Neural crest cell (in vitro differentiated cells): ENCODE data around the gene MADD. TPM values are rescaled to one million over a fixed set of nuclear protein-coding genes. Genes with fewer than 3 reads are reported as not detected.
A peak's percentile ranks its signal among the peaks of the same experiment; 100 is the strongest.

ENCODE experiments used
- DNase-seq: peaks from one replicate; pipeline ENCODE4 v3.0.0; 2021; ENCODE audit warnings: low read depth, mixed read lengths, low spot score
- H3K27ac Mint-ChIP-seq: one replicate; pipeline ENCODE4 v1.8.0; 2021; ENCODE audit warnings: mild to moderate bottlenecking, mixed read lengths; ENCODE audit not compliant: unreplicated experiment
- H3K27me3 Mint-ChIP-seq: 2 replicates; pipeline ENCODE4 v1.8.0; 2021; ENCODE audit warnings: low read depth, mild to moderate bottlenecking, mixed read lengths
- H3K36me3 Mint-ChIP-seq: 2 replicates; pipeline ENCODE4 v1.8.0; 2021; ENCODE audit warnings: low read depth, mild to moderate bottlenecking, mixed read lengths
- H3K4me1 Mint-ChIP-seq: 2 replicates; pipeline ENCODE4 v1.8.0; 2021; ENCODE audit warnings: mixed read lengths
- H3K4me3 Mint-ChIP-seq: one replicate; pipeline ENCODE4 v1.8.0; 2021; ENCODE audit warnings: mild to moderate bottlenecking, mixed read lengths
- H3K9me3 Mint-ChIP-seq: 2 replicates; pipeline ENCODE4 v1.8.0; 2021; ENCODE audit warnings: mixed read lengths
- total RNA-seq: library from RNA; stranded (reverse); gene quantifications from 2 replicates; pipeline ENCODE4 v1.2.1, GENCODE V29; 2021
- TF ChIP-seq, protein P1 (sequence below): fragments of 200-600 bp; sonication (generic); conservative IDR thresholded peaks from 2 replicates; pipeline ENCODE4 v1.5.0; 2021; ENCODE audit warnings: antibody characterized with exemption, mild to moderate bottlenecking

MADD gene
- total RNA-seq, 1 donor from 2014 or later: 59.2 TPM

DNA sequence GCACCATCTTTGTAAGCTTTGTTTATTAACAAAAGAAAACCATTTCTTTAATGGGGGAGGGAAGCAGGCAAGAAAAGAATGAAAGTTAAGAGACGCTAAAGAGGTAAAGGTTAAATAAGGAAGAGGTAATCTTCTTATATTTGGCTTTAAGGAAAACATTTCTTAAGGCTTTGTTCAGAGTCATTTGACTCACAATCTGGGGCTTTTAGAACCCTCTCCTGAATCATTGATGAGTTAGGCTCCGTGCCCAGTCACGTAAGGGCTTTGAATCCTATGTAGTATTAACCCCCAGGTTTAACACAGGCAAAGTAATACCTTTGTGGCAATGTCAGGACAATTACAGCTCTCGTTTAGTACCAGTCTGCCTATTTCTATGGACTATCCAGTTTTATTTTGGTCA, 26.1 kb downstream of the MADD start:
- Mint-ChIP-seq H3K36me3 (peaks cover 38% of the 10 kb centered on the region), H3K9me3 (peaks cover 8% of the 10 kb centered on the region), H3K27me3 (no peaks in the 10 kb centered on the region), H3K4me3 (no peak overlapping the region), H3K27ac (peak overlapping the region; percentile 52), H3K4me1 (no peaks in the 10 kb centered on the region)
- no peak for DNase-seq
- TF ChIP-seq, protein P1, sequence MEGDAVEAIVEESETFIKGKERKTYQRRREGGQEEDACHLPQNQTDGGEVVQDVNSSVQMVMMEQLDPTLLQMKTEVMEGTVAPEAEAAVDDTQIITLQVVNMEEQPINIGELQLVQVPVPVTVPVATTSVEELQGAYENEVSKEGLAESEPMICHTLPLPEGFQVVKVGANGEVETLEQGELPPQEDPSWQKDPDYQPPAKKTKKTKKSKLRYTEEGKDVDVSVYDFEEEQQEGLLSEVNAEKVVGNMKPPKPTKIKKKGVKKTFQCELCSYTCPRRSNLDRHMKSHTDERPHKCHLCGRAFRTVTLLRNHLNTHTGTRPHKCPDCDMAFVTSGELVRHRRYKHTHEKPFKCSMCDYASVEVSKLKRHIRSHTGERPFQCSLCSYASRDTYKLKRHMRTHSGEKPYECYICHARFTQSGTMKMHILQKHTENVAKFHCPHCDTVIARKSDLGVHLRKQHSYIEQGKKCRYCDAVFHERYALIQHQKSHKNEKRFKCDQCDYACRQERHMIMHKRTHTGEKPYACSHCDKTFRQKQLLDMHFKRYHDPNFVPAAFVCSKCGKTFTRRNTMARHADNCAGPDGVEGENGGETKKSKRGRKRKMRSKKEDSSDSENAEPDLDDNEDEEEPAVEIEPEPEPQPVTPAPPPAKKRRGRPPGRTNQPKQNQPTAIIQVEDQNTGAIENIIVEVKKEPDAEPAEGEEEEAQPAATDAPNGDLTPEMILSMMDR: no peak

GRCh38 chr11:47299078-47299477, 29.1 kb downstream of the MADD start:
- no peak for DNase-seq
- no peak overlapping the region for H3K4me3 Mint-ChIP-seq
- TF ChIP-seq, protein P1: no peak
- no peaks in the 10 kb centered on the region for H3K4me1 Mint-ChIP-seq
- H3K9me3 Mint-ChIP-seq: peaks cover 17% of the 10 kb centered on the region
- H3K27me3 Mint-ChIP-seq: no peaks in the 10 kb centered on the region
- H3K36me3 Mint-ChIP-seq: peaks cover 55% of the 10 kb centered on the region
- H3K27ac Mint-ChIP-seq: no peak overlapping the region

DNA sequence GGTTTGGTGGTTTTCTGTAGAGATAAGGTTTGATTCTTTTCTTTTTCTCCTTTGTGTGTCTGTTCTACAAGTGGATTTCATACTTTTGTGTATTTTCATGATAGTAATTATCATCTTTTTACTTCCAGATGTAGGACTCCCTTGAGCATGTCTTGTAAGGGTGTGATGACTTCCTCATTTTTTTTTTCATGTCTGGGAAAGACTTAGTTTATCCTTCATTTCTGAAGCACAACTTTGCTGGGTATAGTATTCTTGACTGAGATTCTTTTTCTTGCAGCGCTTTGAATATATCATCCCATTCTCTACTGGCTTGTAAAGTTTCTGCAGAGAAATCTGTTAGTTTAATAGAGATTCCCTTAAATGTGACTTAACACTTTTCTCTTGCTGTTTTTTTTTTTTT, 32.9 kb downstream of the MADD start:
- Mint-ChIP-seq H3K27ac (no peak overlapping the region), H3K4me3 (no peak overlapping the region), H3K27me3 (no peaks in the 10 kb centered on the region), H3K36me3 (peaks cover 56% of the 10 kb centered on the region), H3K4me1 (no peaks in the 10 kb centered on the region), H3K9me3 (peaks cover 17% of the 10 kb centered on the region)
- no peak for DNase-seq
- TF ChIP-seq, protein P1: no peak

DNA sequence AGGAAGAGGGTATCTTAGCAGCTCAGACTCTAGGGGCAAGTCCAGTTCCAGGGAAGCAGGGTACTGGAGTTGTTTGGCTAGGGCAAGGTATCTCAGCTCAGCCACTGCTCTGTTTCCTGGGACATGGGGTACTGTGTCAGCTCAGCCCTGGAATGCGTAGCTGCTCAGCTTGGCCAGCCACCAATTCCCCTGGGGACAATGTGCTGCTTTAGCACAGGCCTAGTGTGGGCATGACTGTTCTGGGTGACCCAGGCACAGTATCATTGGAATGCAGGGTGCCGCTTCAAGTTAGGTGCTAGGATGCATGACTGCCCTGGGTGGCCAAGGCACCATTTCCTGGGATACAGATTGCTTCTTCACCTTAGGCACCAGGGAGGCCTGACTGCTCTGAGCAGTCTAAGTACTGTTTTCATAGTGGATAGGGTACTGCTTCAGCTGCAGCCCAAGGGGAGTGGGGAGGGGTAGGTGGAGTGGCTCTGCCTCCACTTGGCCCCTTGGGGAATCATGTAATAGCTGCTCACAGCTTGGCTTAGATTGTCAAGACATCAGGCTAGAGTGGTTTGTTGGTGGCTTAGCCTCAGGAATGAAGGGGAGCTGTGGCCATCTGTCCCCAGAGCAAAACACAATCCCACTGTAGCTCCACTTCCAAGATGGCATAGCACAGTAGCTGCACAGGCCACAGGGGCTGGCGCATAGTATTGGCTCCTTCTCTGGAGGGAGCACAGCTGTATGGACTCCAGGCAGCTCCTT, 36.0 kb downstream of the MADD start:
- Mint-ChIP-seq H3K27me3 (no peaks in the 10 kb centered on the region), H3K9me3 (peaks cover 8% of the 10 kb centered on the region), H3K27ac (peak overlapping the region; percentile 50), H3K36me3 (peaks cover 30% of the 10 kb centered on the region), H3K4me1 (peaks cover 7% of the 10 kb centered on the region), H3K4me3 (no peak overlapping the region)
- TF ChIP-seq, protein P1: no peak
- DNase-seq: no peak

DNA sequence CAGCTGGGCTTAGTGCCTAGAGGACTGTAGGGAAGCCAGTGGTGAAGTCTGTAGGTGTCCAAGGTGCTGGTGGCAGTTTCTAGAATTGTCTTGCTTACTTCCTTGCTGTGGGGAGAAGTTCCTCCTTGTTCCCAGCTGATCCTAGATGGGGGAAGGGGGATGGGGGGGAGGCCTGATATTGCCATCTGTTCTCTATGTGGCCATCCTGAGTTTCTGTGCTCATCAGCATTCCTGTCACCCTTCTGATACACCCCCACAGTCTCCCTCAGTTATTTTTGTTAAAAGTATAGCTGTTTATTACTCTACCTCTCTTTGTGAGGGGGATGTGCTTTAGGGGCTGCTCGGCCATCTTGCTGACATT, 36.5 kb downstream of the MADD start:
- Mint-ChIP-seq H3K9me3 (peaks cover 8% of the 10 kb centered on the region), H3K4me1 (peaks cover 7% of the 10 kb centered on the region), H3K36me3 (peaks cover 27% of the 10 kb centered on the region), H3K27me3 (no peaks in the 10 kb centered on the region), H3K4me3 (no peak overlapping the region), H3K27ac (peak overlapping the region; percentile 50)
- TF ChIP-seq, protein P1: no peak
- DNase-seq: no peak
